Cardiac muscle cell (in vitro differentiated cells and primary cell): Measurements from ENCODE around the gene GRIK5. TPM values are rescaled to one million over a fixed set of nuclear protein-coding genes. Genes with fewer than 3 reads are reported as not detected.
"Not testable (repeated sequence)": the region's sequence is repeated elsewhere in the genome, so short reads cannot be mapped to it uniquely, and the experiment has no call there.

Experiments
- DNase-seq, 2 donors: peaks; one replicate each; pipeline versions ENCODE4 v3.0.0 to v3.0.0-alpha.2; 2010 to 2017; ENCODE audit warnings: low read depth in 1 of 2, low spot score in 1 of 2
- H3K27ac ChIP-seq: fragments of 200-600 bp; sonication (generic); 2 replicates; pipeline ENCODE4 v1.5.1; 2016
- H3K27me3 ChIP-seq: fragments of 200-600 bp; sonication (generic); 2 replicates; pipeline ENCODE4 v1.6.0; 2016; ENCODE audit warnings: control low read depth
- H3K36me3 ChIP-seq: fragments of 200-600 bp; sonication (generic); 2 replicates; pipeline ENCODE4 v1.5.1; 2016; ENCODE audit warnings: control low read depth
- H3K4me1 ChIP-seq: fragments of 200-600 bp; sonication (generic); 2 replicates; pipeline ENCODE4 v1.8.1; 2017; ENCODE audit warnings: low read depth, mild to moderate bottlenecking, mixed run types
- H3K4me3 ChIP-seq: fragments of 200-600 bp; sonication (generic); 2 replicates; pipeline ENCODE4 v1.5.1; 2016; ENCODE audit warnings: mild to moderate bottlenecking
- H3K9me3 ChIP-seq: fragments of 200-600 bp; sonication (generic); 2 replicates; pipeline ENCODE4 v1.5.1; 2017; ENCODE audit warnings: low read depth, mild to moderate bottlenecking, control low read depth
- polyA plus RNA-seq: library from polyadenylated mRNA; unstranded; fragments of >200 nt; fragmentation: Nextera tagmentation; extraction: Ambion mirVana; gene quantifications from 2 replicates; pipeline ENCODE4 v1.2.1, GENCODE V29; 2016
- total RNA-seq: library from RNA; depleted of rRNA; stranded (reverse); fragments of >200 nt; gene quantifications from 2 replicates; pipeline ENCODE4 v1.2.3, GENCODE V29; 2016
- TF ChIP-seq, protein P1 (sequence below): IDR thresholded peaks from 2 replicates; pipeline ENCODE4 v1.5.1; 2012; ENCODE audit warnings: low read depth, mild to moderate bottlenecking, low read length

Gene GRIK5
- total and polyA plus RNA-seq, 2 experiments from 2014 or later: 3.4 to 11.8 TPM

DNA sequence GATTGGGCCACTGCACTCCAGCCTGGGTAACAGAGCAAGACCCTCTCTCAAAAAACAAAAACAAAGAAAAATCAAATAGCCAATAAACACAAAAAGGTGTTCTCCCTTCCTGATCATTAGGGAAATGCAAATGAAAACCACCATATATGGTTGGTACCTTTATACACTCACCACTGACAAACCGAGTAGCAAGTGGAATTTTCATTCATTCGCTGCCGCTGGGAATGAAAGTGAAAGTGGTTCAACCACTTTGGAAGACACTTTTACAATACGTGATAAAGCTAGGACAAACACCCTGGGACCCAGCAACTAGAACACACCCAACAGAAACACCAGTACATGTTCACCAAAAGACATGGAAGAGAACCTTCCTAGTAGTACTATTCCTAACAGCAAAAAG, 21.0 kb downstream of the GRIK5 start:
- DNase-seq: no peak
- H3K9me3 ChIP-seq: no peaks in the 10 kb centered on the region

DNA sequence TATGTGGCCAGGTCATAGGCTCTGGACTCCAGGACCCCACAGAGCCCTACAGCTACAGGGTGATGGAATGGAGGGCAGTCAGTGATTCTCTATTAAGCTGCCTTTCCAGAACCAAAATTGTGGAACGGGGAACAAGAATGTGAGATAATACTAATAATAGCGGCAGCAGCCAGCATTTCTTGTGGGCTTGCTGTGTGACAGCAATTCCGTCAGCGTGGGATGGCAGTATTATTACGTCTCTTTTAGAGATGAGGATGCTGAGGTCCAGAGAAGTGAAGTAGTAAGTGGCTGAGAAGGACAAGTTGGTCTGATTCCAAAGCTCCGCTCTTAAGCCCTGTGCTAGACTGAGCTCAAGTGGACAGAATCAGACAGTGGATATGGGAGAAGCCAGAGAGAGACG, 24.4 kb downstream of the GRIK5 start:
- no peaks in the 10 kb centered on the region for H3K9me3 ChIP-seq
- H3K4me3 ChIP-seq: no peak overlapping the region
- DNase-seq: no peak
- TF ChIP-seq, protein P1, sequence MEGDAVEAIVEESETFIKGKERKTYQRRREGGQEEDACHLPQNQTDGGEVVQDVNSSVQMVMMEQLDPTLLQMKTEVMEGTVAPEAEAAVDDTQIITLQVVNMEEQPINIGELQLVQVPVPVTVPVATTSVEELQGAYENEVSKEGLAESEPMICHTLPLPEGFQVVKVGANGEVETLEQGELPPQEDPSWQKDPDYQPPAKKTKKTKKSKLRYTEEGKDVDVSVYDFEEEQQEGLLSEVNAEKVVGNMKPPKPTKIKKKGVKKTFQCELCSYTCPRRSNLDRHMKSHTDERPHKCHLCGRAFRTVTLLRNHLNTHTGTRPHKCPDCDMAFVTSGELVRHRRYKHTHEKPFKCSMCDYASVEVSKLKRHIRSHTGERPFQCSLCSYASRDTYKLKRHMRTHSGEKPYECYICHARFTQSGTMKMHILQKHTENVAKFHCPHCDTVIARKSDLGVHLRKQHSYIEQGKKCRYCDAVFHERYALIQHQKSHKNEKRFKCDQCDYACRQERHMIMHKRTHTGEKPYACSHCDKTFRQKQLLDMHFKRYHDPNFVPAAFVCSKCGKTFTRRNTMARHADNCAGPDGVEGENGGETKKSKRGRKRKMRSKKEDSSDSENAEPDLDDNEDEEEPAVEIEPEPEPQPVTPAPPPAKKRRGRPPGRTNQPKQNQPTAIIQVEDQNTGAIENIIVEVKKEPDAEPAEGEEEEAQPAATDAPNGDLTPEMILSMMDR: no peak
- no peak overlapping the region for H3K27ac ChIP-seq
- H3K27me3 ChIP-seq: no peaks in the 10 kb centered on the region
- H3K4me1 ChIP-seq: no peaks in the 10 kb centered on the region
- no peaks in the 10 kb centered on the region for H3K36me3 ChIP-seq

More for the DNA sequence above, 21.0 kb downstream of the GRIK5 start:
- Histone ChIP-seq H3K27me3 (no peaks in the 10 kb centered on the region), H3K36me3 (no peaks in the 10 kb centered on the region), H3K4me3 (no peak overlapping the region), H3K27ac (no peak overlapping the region), H3K4me1 (no peaks in the 10 kb centered on the region)
- TF ChIP-seq, protein P1: no peak

DNA sequence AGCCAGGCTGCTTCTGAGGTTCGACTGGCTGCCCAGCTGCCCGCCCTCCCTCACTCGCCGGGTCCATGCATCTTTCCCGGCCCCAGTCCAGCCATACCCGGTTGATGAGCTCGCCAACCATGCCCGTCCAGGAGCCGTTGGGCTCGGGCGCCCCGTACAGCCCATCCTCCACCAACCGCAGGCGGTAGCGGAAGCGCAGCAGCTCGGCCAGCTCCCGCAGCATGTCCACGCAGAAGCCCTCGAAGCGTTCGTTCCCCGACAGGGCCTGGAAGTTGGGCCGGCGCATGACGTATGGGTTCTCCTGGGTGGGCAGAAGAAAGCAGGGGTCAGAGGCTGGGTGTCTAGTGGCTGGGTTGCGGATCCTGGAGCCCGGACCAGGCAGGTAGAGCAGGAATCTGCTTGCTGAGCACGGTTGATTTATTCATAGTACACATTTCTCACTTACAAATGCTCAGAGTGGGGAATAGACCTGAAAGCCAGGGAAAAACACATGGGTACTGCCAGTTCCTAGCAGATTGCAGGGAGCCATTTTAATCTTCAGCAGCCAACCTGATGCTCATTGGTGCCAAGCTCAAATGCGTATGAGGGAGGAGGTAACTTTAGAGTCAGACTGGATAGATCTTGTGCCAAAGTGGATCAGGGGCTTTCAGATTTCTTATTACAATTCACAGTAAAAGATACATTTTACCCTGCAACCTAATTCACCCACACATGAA, 27.4 kb downstream of the GRIK5 start:
- no peaks in the 10 kb centered on the region for H3K9me3 ChIP-seq
- no peak overlapping the region for H3K4me3 ChIP-seq
- H3K4me1 ChIP-seq: no peaks in the 10 kb centered on the region
- H3K27ac ChIP-seq: no peak overlapping the region
- no peaks in the 10 kb centered on the region for H3K36me3 ChIP-seq
- no peak for DNase-seq
- no peaks in the 10 kb centered on the region for H3K27me3 ChIP-seq
- TF ChIP-seq, protein P1: no peak

DNA sequence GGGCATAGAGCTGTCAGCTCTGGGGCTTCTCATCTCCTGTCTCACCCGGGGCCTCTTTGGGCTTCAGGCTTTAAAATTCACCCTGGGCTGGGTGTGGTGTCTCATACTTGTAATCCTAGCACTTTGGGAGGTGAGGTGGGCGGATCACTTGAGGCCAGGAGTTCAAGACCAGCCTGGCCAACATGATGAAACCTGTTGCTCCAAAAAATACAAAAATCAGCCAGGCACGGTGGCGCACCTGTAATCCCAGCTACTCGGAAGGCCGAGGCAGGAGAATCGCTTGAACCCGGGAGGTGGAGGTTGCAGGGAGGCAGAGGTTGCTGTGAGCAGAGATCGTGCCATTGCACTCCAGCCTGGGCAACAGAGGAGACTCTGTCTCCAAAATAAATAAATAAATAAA, 29.5 kb downstream of the GRIK5 start:
- H3K27me3 ChIP-seq, H3K27ac ChIP-seq, H3K36me3 ChIP-seq, H3K4me3 ChIP-seq, DNase-seq, H3K9me3 ChIP-seq, H3K4me1 ChIP-seq: not testable (repeated sequence)

DNA sequence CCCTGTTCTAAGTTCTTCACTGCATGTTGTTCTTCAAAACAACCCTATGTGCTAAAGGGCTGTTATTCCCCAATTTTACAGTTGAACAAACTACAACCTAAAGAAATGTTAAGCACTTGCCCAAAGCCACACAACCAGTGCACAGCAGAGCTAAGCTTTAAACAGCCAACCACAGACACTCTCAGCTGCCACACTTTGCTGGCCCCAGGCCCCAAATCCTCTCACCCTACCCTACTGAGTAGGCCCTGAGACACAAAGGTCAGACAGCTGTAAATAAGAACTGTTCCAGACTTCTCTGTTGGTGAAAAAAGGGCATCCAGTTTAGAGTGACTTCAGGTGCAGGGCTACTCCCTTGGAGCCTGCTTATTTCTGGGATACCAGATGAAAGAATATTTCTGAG, 30.0 kb downstream of the GRIK5 start:
- Histone ChIP-seq H3K36me3 (no peaks in the 10 kb centered on the region), H3K27ac (no peak overlapping the region), H3K9me3 (no peaks in the 10 kb centered on the region), H3K4me3 (no peak overlapping the region), H3K4me1 (no peaks in the 10 kb centered on the region), H3K27me3 (no peaks in the 10 kb centered on the region)
- TF ChIP-seq, protein P1: no peak
- no peak for DNase-seq

DNA sequence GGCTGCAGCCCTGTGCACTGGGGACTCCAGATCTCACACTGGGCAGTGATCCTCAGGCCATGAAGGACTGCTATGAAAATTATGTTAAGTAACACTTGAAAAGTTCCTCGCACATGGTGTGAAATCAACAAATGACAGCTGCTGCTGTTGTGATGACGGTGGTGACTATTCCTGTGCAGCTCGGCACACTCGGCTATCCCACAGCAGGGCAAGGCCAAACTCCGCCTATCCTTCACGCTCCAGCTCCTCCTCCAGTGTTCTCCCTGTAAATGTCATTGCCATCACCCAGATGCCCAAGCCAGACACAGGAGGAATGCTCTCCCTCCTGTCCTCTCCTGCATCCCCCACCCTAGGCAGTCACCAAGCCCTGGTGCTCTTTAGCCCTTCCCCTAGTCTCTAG, 31.3 kb downstream of the GRIK5 start:
- Histone ChIP-seq H3K4me1 (no peaks in the 10 kb centered on the region), H3K27ac (no peak overlapping the region), H3K9me3 (no peaks in the 10 kb centered on the region), H3K36me3 (no peaks in the 10 kb centered on the region), H3K4me3 (no peak overlapping the region), H3K27me3 (no peaks in the 10 kb centered on the region)
- no peak for DNase-seq
- TF ChIP-seq, protein P1: no peak
